Motor neuron (in vitro differentiated cells): ENCODE results near the gene HBZ. TPM values are rescaled to one million over a fixed set of nuclear protein-coding genes. Genes with fewer than 3 reads are reported as not detected.
"Not testable (repeated sequence)": the region's sequence is repeated elsewhere in the genome, so short reads cannot be mapped to it uniquely, and the experiment has no call there.

ENCODE experiments used
- ATAC-seq, 8 experiments: fragments of 200-7000 bp; cut with Tn5 transposase; replicated peaks in 6 of 8; 2 replicates each; pipeline ENCODE4 v1.8.0; 2021; ENCODE audit warnings: mild to moderate bottlenecking in 8 of 8, moderate library complexity in 8 of 8
- H3K27ac ChIP-seq, 2 donors: fragments of 250-450 bp; sonication (Bioruptor Pico); 2 replicates each; pipeline ENCODE4 v1.9.0; 2021; ENCODE audit warnings: antibody characterized with exemption in 2 of 2, mild to moderate bottlenecking in 2 of 2, moderate library complexity in 1 of 2
- H3K4me1 ChIP-seq, 2 donors: fragments of 250-450 bp; sonication (Bioruptor Pico); replicated peaks in 1 of 2; 2 replicates each; pipeline ENCODE4 v1.6.1; 2021; ENCODE audit warnings: antibody characterized with exemption in 2 of 2, mild to moderate bottlenecking in 2 of 2, moderate library complexity in 1 of 2
- H3K4me3 ChIP-seq, 5 donors: fragments of 250-450 bp; sonication (Bioruptor Pico); 2 replicates each; pipeline ENCODE4 v1.9.0; 2021; ENCODE audit warnings: antibody characterized with exemption in 5 of 5, mild to moderate bottlenecking in 5 of 5, moderate library complexity in 4 of 5
- whole genome bisulfite sequencing, 10 experiments: fragments of 450-650 bp; shearing (Covaris generic); methylation state at CpG; one replicate each; pipeline ENCODE4 v1.0.0; 2022; 5-methylcytosine and 5-hydroxymethylcytosine counted together
- in situ Hi-C, 9 experiments: fragments of 400-800 bp; cut with MboI; loops; one replicate each; pipeline ENCODE4 v1.15.0; 2021; ENCODE audit warnings: low sequenced_read_pairs in 9 of 9, low pct_unique_long_range_greater_than_20kb in 2 of 9; ENCODE audit not compliant: unreplicated experiment in 9 of 9
- total RNA-seq, 8 experiments: library from RNA; unstranded; fragments of 300-600 nt; gene quantifications; 2 replicates each; pipeline versions ENCODE4 v1.2.3 to v1.2.4, GENCODE V29; 2022

The HBZ gene
- total RNA-seq, 8 experiments from 2014 or later: not detected

DNA sequence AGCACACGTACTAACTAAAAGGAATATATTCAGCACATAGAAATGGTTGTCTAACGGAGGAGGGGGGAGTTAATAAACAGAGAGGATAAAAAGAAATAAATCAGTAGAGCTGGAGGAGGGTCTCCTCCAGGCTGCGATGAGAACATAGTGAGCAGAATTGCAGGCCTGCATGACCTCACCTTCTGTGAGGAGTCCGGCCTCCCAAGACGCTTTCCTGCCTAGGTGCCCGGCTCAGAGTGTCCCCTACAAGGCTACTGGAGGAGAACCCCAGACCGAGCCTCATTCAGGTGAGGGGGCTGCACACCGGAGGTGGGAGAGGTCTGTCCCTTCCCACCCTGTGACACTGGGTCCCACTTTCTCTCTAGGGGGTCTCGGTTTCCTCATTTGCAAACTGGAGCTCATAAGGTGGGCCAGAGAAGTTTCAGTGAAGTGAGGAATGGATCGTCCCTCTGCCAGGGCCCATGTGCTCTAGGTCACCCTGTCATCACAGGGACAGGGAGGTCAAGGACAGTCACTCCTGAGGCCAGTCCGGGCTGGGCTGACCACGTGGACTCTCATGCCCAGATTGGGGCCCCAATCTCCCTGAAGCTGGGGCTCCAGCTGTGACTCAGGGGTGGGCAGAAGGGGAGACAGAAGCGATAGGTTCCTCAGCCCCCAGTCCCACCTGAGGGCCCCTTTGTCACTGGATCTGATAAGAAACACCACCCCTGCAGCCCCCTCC lies 10.0 kb downstream of the HBZ start:
- in situ Hi-C loops: no loop called here
- Histone ChIP-seq H3K27ac (no peak overlapping the region), H3K4me1 (peaks cover 17 to 23% of the 10 kb centered on the region in 2 donors), H3K4me3 (no peak overlapping the region)
- no peak for ATAC-seq
- 77 to 100% (median 92%) methylated on average over 1 to 4 of the region's 13 CpGs; no CpG with 5 or more reads in 1 of the 10 experiments for WGBS, 10 experiments

DNA sequence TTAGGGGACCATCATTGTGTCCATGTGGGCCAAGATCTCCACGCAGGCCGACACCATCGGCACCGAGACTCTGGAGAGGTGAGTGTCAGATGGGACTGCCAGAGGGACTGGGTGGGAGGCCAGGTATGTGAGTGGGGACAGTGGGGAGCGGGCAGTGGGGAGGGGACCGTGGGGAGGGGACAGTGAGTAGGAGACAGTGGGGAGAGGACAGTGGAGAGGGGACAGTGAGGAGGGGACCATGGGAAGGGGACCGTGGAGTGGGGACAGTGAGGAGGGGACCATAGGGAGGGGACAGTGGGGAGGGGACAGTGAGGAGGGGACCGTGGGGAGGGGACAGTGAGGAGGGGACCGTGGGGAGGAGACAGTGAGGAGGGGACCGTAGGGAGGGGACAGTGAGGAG lies 10.7 kb downstream of the HBZ start:
- H3K4me1 ChIP-seq: peaks cover 17 to 23% of the 10 kb centered on the region in 2 donors
- WGBS, 10 experiments: no CpG with 5 or more reads among the region's 10 CpGs
- ATAC-seq, H3K27ac ChIP-seq, in situ Hi-C loops, H3K4me3 ChIP-seq: not testable (repeated sequence)

DNA sequence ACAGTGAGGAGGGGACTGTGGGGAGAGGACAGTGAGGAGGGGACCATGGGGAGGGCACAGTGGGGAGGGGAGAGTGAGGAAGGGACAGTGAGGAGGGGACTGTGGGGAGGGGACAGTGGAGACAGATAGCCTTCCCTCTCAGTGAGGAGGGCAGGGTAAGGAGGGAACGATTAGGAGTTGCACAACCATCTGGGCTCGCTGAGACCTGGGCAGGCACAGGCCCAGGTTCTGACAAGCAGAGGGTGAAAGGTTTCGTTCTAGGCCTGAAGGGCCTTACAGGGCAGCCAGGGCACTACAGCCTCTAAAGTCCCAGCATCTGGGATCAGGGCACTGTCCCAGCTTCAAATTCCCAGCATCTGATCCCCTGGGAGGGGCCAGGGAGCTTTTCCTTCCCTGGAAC lies 11.3 kb downstream of the HBZ start:
- no CpG with 5 or more reads among the region's 3 CpGs for WGBS, 10 experiments
- ATAC-seq: peak in 5 of 8 experiments; percentile 4 to 19 (median 17)
- peaks cover 17 to 23% of the 10 kb centered on the region in 2 donors for H3K4me1 ChIP-seq
- H3K4me3 ChIP-seq, H3K27ac ChIP-seq, in situ Hi-C loops: not testable (repeated sequence)

- H3K4me1 ChIP-seq: peaks cover 17 to 23% of the 10 kb centered on the region in 2 donors
- no CpG with 5 or more reads among the region's 80 CpGs for WGBS, 10 experiments
- H3K4me3 ChIP-seq, in situ Hi-C loops, H3K27ac ChIP-seq: not testable (repeated sequence)
- ATAC-seq: peak in 6 of 8 experiments; percentile 41 to 76 (median 71)
These were observed 11.8 kb downstream of the HBZ start for GRCh38 chr16:164134-164823.

DNA sequence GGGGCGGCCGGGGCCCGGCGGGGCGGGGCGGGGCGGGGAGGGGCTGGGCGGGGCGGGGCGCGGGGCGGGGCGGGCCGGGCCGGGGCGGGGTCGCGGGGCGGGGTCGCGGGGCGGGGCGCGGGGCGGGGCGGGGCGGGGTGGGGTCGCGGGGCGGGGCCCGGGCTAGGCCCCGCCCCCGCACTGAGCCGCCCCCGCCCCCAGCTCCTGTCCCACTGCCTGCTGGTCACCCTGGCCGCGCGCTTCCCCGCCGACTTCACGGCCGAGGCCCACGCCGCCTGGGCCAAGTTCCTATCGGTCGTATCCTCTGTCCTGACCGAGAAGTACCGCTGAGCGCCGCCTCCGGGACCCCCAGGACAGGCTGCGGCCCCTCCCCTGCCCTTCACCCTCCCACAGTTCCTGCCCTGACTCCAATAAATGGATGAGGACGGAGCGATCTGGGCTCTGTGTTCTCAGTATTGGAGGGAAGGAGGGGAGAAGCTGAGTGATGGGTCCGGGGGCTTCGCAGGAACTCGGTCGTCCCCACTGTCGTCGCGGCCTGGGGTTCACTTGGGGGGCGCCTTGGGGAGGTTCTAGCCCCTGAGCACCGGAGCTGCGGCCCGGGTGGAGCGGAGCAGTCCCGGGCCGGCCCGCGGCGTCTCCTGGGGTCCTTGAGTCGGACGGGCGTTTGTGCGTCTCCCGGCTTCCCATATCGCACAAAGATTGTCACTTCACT lies 12.5 kb downstream of the HBZ start:
- WGBS, 10 experiments: 0 to 20% (median 0%) methylated on average over 1 of the region's 77 CpGs; no CpG with 5 or more reads in 7 of the 10 experiments
- ATAC-seq: peak in 5 of 8 experiments; percentile 46 to 53 (median 50)
- peaks cover 17 to 23% of the 10 kb centered on the region in 2 donors for H3K4me1 ChIP-seq
- in situ Hi-C loops: no loop called here
- H3K27ac ChIP-seq: no peak overlapping the region
- H3K4me3 ChIP-seq: peak overlapping the region in 2 of 5 donors; percentile 19 to 34

DNA sequence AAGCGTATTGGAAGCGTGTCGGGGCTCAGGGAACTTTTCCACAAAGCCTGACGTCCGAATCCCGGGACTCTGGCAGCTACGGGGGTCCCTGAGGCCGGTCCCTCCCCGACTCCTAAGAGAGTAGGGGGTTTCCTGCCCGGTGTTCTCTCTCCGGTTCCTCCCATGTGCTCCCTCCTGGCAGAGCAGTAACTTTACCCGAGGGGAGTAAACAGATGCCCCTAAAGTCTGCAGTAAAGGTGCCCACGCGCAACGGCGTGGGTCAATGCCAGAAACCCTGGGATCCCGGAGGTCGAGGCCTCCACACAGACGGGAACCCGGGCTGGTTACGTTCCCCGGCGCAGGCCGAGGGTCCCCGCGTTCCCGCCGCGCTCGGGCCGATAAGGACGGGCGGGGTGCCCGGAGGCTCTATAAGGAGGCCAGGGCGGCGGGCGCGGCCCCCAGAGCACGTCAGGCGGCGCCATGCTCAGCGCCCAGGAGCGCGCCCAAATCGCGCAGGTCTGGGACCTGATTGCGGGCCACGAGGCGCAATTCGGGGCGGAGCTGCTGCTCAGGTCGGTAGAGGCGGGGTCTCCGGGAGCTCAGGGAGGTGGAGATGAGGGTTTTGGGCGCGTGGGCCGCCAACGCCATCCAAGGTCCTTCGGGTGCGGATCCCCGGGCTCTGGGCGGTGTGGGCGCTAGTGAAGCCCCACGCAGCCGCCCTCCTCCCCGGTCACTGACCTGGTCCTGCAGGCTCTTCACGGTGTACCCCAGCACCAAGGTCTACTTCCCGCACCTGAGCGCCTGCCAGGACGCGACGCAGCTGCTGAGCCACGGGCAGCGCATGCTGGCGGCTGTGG lies 13.3 kb downstream of the HBZ start, which contains the start of gene HBM:
TSS of gene HBM (plus strand) at position 440 of the 836 bp plus-strand sequence. CDS start at position 460, 20 bp downstream.
- Histone ChIP-seq H3K4me3 (peak within 1 kb of the TSS in 2 of 5 donors; percentile 19 to 34), H3K4me1 (peaks cover 17 to 23% of the 10 kb centered on the region in 2 donors), H3K27ac (no peak within 1 kb of the TSS)
- peak in 2 of 8 experiments; percentile 9 to 12 for ATAC-seq
- 0 to 4% (median 1%) methylated on average over 1 to 7 of the region's 75 CpGs; no CpG with 5 or more reads in 4 of the 10 experiments for WGBS, 10 experiments
- in situ Hi-C loops: no loop called here

GRCh38 chr16:166375-167121 lies 14.1 kb downstream of the HBZ start:
- 0 to 20% (median 0%) methylated on average over 1 to 8 of the region's 45 CpGs; no CpG with 5 or more reads in 1 of the 10 experiments for WGBS, 10 experiments
- H3K4me3 ChIP-seq: peak overlapping the region in 1 of 5 donors; percentile 34

GRCh38 chr16:167122-167690 lies 14.8 kb downstream of the HBZ start:
- ATAC-seq: no peak
- no peak overlapping the region for H3K4me3 ChIP-seq
- 0 to 20% (median 12%) methylated on average over 1 to 8 of the region's 11 CpGs; no CpG with 5 or more reads in 1 of the 10 experiments for WGBS, 10 experiments
- in situ Hi-C loops: no loop called here
- H3K27ac ChIP-seq: no peak overlapping the region
- peaks cover 17 to 23% of the 10 kb centered on the region in 2 donors for H3K4me1 ChIP-seq

More at GRCh38 chr16:166375-167121, 14.1 kb downstream of the HBZ start:
- no peak overlapping the region for H3K27ac ChIP-seq
- in situ Hi-C loops: no loop called here
- H3K4me1 ChIP-seq: peaks cover 17 to 23% of the 10 kb centered on the region in 2 donors
- peak in 3 of 8 experiments; percentile 16 to 41 (median 36) for ATAC-seq

GRCh38 chr16:168424-168823 lies 16.0 kb downstream of the HBZ start:
- ATAC-seq: no peak
- Histone ChIP-seq H3K4me3 (no peak overlapping the region), H3K4me1 (peaks cover 17 to 23% of the 10 kb centered on the region in 2 donors), H3K27ac (no peak overlapping the region)
- in situ Hi-C loops: no loop called here
- 20 to 67% (median 50%) methylated on average over 1 to 3 of the region's 6 CpGs; no CpG with 5 or more reads in 6 of the 10 experiments for WGBS, 10 experiments

- no peak overlapping the region for H3K4me3 ChIP-seq
These were observed 16.6 kb downstream of the HBZ start for GRCh38 chr16:169014-169413.

DNA sequence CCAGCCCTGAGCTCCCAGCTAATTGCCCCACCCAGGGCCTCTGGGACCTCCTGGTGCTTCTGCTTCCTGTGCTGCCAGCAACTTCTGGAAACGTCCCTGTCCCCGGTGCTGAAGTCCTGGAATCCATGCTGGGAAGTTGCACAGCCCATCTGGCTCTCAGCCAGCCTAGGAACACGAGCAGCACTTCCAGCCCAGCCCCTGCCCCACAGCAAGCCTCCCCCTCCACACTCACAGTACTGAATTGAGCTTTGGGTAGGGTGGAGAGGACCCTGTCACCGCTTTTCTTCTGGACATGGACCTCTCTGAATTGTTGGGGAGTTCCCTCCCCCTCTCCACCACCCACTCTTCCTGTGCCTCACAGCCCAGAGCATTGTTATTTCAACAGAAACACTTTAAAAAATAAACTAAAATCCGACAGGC lies 17.7 kb downstream of the HBZ start:
- 0 to 20% (median 0%) methylated on average over 1 to 2 of the region's 5 CpGs; no CpG with 5 or more reads in 6 of the 10 experiments for WGBS, 10 experiments
- H3K4me3 ChIP-seq, in situ Hi-C loops, H3K27ac ChIP-seq: not testable (repeated sequence)
- peaks cover 15 to 21% of the 10 kb centered on the region in 2 donors for H3K4me1 ChIP-seq
- ATAC-seq: peak; percentile 23 to 68 (median 39)

More at GRCh38 chr16:169014-169413, 16.6 kb downstream of the HBZ start:
- Histone ChIP-seq H3K4me1 (peaks cover 17 to 23% of the 10 kb centered on the region in 2 donors), H3K27ac (no peak overlapping the region)
- WGBS, 10 experiments: 29 to 40% methylated on average over 2 to 3 of the region's 3 CpGs; no CpG with 5 or more reads in 8 of the 10 experiments
- no peak for ATAC-seq
- in situ Hi-C loops: no loop called here
